ENCODE results near the gene DIP2A.

DIP2A gene

DNA sequence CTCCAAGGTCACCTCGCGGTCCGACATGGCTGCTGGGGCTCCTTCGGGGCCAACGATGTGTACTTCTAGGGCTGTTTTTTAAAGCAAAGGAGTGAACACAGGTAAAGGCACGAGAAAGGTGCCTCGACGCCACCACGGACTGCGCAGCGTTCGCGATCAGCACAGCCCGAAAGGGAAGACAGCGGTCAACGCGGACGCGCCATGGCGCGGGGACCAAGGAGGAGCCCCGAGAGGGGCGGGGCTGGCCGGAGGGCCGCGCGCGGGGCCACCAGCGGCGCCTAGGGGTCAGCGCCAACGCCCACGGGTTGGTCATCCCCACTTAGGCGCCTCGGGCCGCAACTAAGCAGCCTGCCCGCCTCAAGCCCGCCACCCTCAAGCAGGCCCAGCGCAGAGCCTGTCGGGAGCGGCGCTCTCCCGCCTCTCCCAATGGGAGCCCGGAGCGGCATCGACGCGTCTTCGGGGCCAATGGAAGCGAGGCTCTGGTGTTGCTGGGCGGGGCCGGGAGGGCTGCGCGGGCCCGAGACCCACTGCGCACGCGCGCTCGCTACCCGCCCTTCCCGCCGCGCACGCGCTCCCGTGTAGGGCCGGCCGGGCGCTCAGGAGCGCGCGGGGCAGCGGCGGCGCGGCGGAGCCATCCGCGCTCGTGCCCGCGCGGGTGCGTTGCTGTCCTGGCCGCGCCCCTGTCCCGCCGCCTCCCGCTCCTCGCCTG is at the start of gene DIP2A:
Gene DIP2A (plus strand): TSS at position 577 of the 709 bp plus-strand sequence. CDS start 241 bp downstream, outside the sequence.
- intact Hi-C loops (cut with DNase I) = loop anchor here (5.0 to 10.0 kb wide), 2 partner anchors 134 to 171 kb away; partner anchors contain the start of genes C21orf58, MCM3AP, PCNT and YBEY
- peak; percentile 90 to 100 (median 94) for DNase-seq

DNA sequence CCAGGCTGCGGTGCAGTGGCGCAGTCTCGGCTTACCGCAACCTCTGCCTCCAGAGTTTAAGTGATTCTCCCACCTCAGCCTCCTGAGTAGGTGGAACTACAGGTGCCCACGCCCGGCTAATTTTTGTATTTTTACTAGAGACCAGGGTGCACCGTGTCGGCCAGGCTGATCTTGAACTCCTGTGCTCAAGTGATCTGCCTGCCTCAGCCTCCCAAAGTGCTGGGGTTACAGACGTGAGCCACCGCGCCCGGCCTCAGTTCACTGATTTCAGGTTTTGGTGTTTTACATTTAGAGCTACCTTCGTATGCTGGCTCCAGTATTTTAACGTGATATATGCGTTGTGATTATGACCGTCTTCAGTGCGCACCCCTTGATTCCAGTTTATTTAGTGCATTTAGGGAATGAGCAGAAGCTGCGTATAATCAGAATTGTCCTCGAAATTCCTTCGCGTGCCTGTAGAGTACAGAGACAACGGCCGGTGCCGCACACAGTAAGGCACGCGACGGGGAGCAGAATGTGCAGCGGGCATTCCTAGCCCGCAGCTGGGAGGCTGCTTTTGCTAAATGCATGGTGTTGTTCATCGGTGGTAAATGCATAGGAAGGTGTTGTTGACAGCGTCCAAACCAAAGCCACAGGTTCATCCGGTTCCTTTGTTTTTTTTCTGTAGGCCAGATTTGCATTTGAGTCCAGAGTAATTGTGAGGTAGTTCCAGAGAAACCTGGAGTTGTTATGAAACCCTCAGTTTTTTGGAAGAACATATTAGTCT is 48.9 kb upstream of the DIP2A start:
- intact Hi-C loops (cut with DNase I) = no loop called here
- DNase-seq = peak in 3 of 10 donors; percentile 5 to 49 (median 33)

- DNase-seq = peak in 2 of 10 donors; percentile 9 to 61
- intact Hi-C loops (cut with DNase I) = no loop called here
These were observed 48.2 kb upstream of the DIP2A start for GRCh38 chr21:46410516-46410915.

GRCh38 chr21:46411236-46411635 is 47.5 kb upstream of the DIP2A start:
- DNase-seq = peak in 2 of 10 donors; percentile 17 to 61
- intact Hi-C loops (cut with DNase I) = no loop called here

DNA sequence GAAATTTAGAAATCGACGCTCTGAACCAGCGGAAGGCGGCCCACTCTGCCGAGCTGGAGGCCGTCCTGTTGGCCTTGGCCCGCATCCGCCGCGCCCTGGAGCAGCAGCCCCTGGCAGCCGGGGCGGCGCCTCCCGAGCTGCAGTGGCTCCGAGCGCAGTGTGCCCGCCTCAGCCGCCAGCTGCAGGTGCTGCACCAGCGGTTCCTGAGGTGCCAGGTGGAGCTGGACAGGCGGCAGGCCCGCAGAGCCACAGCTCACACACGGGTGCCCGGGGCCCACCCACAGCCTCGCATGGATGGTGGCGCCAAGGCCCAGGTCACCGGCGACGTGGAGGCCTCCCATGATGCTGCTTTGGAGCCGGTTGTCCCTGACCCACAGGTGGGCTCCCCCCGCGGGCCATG is 47.0 kb upstream of the DIP2A start:
- DNase-seq = peak in 2 of 10 donors; percentile 71 to 75

GRCh38 chr21:46412521-46413364 is 45.9 kb upstream of the DIP2A start:
- intact Hi-C loops (cut with DNase I) = no loop called here
- DNase-seq = peak in 4 of 10 donors; percentile 15 to 78 (median 60)

More for the DNA sequence above, 47.0 kb upstream of the DIP2A start:
- intact Hi-C loops (cut with DNase I) = no loop called here

- intact Hi-C loops (cut with DNase I) = no loop called here
- DNase-seq = peak in 3 of 10 donors; percentile 16 to 27 (median 22)
These were observed 45.4 kb upstream of the DIP2A start for GRCh38 chr21:46413365-46413696.

DNA sequence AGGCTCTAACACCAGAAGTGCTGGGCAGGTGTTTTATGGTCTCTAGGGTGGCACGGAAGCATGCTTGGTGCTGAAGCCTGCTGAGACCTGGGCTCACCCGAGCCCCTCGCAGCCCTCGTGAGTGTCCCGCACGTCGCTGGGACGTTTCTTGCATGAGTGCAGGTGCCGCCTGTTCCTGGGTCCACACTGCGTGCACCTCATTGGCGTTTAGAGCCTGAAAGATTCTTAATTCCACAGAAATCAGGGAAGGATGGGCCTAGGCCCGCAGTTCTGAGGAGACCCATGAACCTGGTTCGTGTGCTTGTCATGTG is 43.8 kb upstream of the DIP2A start:
- intact Hi-C loops (cut with DNase I) = no loop called here
- peak in 3 of 10 donors; percentile 11 to 48 (median 45) for DNase-seq

DNA sequence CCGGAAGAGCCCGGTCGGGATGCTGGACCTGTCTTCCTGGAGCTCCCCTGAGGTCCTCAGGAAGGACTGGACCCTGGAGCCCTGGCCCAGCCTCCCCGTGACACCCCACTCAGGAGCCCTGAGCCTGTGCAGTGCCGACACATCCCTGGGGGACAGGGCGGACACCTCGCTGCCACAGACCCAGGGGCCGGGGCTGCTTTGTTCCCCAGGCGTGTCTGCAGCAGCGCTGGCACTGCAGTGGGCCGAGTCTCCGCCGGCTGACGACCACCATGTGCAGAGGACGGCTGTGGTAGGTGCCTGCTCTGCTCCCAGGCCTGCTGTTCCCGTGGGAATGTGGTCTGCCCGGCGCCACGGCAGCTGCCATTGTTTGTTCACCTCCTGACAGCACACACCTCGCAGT is 42.1 kb upstream of the DIP2A start:
- intact Hi-C loops (cut with DNase I) = no loop called here
- DNase-seq = peak in 2 of 10 donors; percentile 47 to 70

GRCh38 chr21:46418265-46418946 is 40.3 kb upstream of the DIP2A start:
- intact Hi-C loops (cut with DNase I) = no loop called here
- DNase-seq = peak in 3 of 10 donors; percentile 25 to 84 (median 74)

DNA sequence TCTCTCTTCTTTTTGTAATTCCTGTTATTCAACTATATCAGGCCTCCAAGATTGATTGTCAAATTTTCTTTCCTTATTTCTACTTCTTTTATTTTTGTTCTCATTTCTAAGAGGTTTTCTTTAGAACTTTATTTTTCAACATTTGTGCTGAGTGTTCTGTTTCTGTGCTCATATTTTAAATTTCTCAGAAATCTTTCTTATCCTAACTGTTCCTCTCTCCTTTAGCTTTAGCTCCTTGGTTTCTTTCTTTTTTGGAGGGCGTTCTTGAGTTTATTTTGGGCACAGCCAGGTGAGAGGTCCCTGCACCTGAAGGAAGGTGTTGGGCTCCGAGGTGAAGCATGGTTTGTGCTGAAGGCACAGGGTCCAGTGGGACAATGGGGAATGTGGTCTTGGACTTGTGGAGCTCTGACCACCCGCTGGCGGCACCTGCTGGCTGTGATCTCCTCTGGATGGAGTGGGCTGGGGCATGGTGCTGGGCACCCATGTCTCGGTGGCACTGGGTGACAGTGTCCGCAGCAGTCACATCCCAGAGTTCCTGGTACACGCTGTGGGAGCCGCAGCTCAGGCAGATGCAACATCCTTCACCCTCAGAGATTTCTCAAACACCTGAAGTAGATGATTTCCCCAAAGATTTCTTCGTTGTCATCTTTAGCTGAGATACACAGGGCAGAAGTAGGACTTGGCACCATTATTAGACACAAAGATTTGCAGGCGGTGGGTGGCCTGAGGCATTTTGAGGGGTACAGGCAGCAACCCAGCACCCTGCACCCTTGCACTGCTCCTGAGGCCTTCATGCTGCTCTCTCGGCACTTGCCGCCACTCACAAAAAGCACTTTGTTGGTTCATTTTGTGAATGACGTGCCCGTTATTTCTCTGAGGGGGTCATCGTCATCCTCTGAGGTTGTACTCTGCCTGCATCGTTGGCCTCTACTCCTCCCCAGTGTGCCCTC is 38.2 kb upstream of the DIP2A start:
- DNase-seq = peak in 4 of 10 donors; percentile 10 to 72 (median 42)
- intact Hi-C loops (cut with DNase I) = no loop called here

GRCh38 chr21:46421191-46421750 is 37.4 kb upstream of the DIP2A start:
- intact Hi-C loops (cut with DNase I) = no loop called here
- peak in 2 of 10 donors; percentile 32 to 79 for DNase-seq

GRCh38 chr21:46421756-46422555 is 36.7 kb upstream of the DIP2A start:
- DNase-seq = peak in 2 of 10 donors; percentile 57 to 74
- intact Hi-C loops (cut with DNase I) = no loop called here

DNA sequence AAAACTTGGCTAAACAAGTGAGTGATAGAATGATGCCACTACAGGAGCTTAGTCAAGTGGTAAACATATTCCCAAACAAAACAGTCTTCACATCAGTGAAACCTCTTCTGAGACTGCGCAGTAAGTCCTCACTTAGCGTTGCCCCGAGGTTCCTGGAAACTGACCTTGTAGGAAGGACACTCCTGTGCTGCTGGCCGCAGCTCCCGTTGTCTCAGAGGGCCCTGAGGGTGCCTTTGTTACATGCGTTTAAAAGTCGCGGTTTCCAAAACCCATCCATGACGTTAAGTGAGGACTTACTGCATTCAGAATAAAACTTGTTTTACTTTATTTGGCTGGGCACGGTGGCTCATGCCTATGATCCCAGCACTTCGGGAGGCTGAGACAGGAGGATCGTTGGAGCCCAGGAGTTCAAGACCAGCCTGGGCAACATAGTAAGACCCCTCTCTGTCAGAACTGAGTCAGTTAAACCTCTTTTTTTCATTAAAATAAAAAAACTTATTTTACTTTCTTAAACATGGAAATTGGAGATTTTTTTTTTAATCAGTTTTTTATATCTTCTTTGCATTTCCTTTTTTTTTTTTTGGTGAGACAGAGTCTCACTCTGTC is 36.0 kb upstream of the DIP2A start:
- intact Hi-C loops (cut with DNase I) = no loop called here
- peak in 2 of 10 donors; percentile 49 to 60 for DNase-seq

- intact Hi-C loops (cut with DNase I) = no loop called here
- DNase-seq = no peak
These were observed 35.1 kb upstream of the DIP2A start for GRCh38 chr21:46423546-46424038.

DNA sequence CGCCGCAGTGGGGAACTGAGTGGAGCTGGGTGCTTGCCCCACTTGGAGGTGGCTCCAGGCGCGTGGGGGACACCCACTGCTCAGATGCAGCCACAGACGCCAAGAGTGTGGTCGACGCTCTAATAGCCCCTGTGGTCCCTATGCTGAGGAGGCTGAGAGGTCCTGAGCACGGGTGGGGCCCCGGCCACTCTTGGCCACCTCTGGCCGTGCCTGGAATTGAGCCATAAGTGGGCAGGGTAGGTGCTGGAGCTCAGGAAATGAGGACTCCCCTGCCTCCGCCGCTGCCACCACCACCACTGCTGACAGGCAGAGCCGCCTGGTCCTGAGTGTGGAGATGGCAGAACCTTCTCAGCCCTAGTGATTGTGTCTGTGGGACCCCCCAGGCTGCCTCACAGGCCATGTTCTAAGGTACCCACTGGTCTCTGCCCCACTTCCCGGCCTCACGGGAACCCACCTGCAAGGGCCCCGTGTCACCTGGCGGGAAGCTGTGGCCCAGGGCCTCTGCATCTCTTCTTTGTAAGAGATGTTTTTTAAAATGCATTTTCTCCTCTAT is 34.6 kb upstream of the DIP2A start:
- DNase-seq = peak in 3 of 10 donors; percentile 49 to 66 (median 62)

GRCh38 chr21:46424621-46425020 is 34.1 kb upstream of the DIP2A start:
- peak in 1 of 10 donors; percentile 24 for DNase-seq
- intact Hi-C loops (cut with DNase I) = no loop called here

More for the DNA sequence above, 34.6 kb upstream of the DIP2A start:
- intact Hi-C loops (cut with DNase I) = no loop called here

Data from posterior cingulate gyrus (tissue), 11 donors.